HG03521 (cell line): ENCODE data around the gene CIROP.

Experiments
- ATAC-seq: cut with Tn5 transposase; IDR thresholded peaks from one replicate; pipeline ENCODE4 v1.9.1; 2021; ENCODE audit warnings: mild to moderate bottlenecking, moderate library complexity; ENCODE audit not compliant: unreplicated experiment

CIROP gene

DNA sequence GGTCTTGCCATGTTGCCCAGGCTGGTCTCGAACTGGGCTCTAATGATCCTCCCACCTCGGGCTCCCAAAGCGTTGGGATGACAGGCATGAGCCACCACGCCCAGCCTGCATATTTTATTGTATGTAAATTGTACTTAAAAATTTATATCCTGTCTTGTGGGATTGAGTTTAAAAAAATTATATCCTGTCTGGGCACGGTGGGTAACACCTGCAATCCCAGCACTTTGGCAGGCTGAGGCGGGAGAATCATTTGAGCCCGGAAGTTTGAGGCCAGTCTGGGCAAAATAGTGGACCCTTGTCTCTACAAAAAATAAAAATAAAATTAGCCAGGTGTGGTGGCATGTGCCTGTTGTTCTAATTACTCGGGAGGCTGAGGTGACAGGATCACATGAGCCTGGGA, 28.2 kb upstream of the CIROP start:
- no peak for ATAC-seq

- ATAC-seq = no peak
Observed at GRCh38 chr14:23131482-23131881, 26.7 kb upstream of the CIROP start.

GRCh38 chr14:23130871-23131270, 26.1 kb upstream of the CIROP start:
- no peak for ATAC-seq

GRCh38 chr14:23129759-23130316, 25.0 kb upstream of the CIROP start:
- ATAC-seq = no peak

- no peak for ATAC-seq
Observed at GRCh38 chr14:23128969-23129758, 24.4 kb upstream of the CIROP start.

DNA sequence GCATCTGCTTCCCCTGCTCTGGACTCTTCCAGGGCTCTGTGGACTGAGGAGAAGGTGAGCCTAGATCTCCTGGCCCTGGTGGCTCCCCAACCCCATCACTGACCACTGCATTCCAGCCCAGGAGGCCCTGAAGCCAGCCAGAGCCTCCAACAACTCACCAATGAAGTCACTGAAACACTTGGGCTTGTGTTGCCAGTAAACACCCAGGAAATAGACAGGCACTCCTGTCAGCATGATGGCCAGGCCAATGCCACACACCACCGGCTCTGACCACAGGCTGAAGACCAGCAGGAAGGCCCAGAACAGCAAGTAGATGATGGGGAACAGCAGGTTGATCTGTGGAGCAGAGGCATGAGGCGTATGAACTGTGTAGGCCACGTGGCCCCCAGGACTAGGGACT, 23.1 kb upstream of the CIROP start:
- no peak for ATAC-seq

- no peak for ATAC-seq
Observed at GRCh38 chr14:23126548-23127278, 21.9 kb upstream of the CIROP start.

GRCh38 chr14:23125933-23126524, 21.2 kb upstream of the CIROP start:
- no peak for ATAC-seq

DNA sequence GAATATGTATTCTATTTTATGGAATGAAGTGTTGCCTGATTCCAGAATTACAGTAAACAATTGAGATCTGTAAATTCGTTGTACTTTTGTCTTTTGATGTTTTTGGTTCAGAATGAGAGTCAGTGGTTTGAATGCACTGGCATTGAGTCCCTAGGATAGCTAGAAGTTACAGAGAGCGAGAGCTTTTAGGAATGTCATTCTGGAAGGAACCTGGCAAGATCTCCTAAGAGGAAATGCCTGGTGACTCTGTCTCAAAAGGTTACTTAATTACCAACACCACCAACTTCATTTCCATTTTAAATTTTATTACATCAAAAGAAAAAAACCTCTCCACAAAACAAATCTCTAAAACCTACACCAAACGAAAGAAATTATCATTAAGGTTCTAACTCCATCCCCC, 20.2 kb upstream of the CIROP start:
- no peak for ATAC-seq

GRCh38 chr14:23124337-23124954, 19.7 kb upstream of the CIROP start:
- ATAC-seq = no peak

GRCh38 chr14:23123419-23123818, 18.6 kb upstream of the CIROP start:
- ATAC-seq = no peak

GRCh38 chr14:23122086-23122485, 17.3 kb upstream of the CIROP start:
- no peak for ATAC-seq

DNA sequence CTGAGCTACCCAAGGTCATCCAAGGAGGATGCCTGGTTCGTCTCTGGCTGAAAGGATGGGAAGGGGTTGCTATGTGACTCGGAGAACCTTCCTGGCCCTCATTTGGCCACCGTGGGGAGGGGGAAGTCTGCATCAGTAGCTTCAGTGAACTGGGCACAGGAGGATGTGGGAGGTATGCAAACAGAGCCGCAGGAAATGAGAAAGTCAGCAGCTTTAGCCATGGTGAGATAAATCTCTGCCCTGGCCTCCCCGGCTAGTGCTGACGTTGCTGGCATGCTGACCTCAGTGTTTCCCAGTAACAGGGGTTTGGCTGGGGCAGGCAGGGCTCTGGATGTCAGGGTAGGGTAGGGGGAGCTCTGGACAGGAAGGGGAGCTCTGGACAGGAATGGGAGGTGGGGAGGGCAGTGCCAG, 16.6 kb upstream of the CIROP start:
- ATAC-seq = no peak

GRCh38 chr14:23120541-23121251, 15.9 kb upstream of the CIROP start:
- ATAC-seq = peak; percentile 72

GRCh38 chr14:23119363-23120327, 14.9 kb upstream of the CIROP start:
- no peak for ATAC-seq

DNA sequence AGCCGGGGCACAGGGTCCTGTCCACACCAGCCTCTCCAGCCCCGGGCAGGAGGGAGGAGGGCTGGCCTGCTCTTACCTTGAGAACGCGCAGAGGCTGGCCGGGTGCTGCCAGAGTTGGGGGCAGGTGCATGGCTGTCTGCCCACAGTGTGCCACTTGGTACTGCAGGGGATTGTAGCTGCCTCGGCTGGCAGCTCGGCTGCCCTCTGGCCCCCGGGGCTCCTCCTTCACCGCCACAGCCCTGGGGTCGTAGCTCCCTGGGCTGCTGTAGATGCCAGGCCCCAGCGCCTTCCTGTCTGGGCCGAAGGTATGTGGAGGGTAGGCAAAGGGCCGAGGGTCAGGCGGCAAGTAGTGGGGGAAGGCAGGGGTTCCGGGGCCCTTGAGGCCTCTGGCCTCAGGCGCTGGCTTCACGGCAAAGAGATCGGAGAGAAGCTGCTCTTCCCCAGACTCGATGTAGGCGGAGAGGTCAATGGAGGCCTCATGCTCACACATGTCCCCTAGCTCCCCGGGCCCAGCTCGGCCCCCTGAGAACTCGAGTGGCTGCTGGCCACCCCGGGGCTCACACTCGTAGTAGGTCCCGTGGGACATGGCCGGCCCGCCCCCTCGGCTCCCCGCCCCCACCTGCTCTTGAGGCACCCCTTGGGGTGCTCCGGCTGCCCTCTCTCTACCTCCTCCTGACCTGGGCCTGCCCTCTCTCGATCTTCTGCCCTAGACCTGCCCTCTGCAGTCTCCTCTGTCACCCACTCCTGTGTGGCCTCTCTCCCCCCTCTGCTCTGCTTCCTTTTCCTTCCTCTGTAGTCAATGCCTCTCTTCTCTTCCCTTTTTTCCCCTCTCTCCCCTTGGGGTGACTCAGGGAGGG, 13.9 kb upstream of the CIROP start, which contains the start of gene CEBPE:
CEBPE (minus strand) TSS at position 750 of the 857 bp plus-strand sequence; CDS start at position 586, 164 bp downstream.
- no peak for ATAC-seq

DNA sequence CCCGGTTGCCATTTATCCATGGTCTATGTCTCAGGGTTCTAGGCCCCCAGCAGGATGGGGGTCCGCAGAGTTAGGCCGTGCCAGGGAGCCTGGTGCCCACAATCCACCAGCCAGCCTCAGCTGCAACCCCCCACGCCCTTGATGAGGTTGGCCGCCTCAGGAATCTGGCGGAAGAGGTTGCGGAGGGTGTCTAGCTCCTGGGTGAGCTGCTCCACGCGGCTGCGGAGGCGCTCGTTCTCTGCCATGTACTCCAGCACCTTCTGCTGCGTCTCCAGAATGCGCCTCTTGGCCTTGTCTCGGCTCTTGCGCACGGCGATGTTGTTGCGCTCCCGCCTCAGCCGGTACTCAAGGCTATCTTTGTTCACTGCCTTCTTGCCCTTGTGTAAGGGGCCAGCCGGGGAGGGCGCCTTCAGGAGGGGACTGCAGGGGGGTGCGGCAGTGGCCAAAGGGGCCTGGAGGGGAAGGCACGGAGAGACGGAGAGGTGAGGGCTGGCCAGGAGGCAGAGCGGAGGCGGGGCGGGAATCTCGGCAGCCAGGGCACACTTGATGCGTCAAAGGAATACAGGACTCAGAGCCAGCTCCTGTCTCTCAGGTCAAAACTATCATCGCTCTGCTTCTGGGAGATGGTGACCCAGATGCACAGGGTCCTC, 12.7 kb upstream of the CIROP start:
- ATAC-seq = no peak

DNA sequence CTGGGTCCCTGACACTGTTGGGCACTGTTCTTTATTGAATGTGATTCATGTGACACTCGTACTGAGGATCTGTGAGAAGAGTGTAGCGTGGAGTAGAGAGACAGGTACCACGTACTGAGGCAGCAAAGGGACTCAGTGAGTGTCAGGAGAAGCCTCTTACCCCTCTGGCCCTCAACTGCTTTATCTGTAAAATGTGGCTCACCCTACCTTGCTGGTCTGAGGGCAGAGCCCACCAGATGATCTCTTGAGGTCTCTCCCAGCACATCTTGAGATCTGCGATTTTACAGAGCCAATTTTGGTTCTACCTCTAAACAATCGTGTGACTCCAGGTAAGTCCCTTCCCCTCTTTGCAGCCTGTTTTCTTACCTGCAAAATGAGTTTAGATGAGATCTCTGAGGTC, 11.1 kb upstream of the CIROP start:
- ATAC-seq = no peak
